GM12878 (cell line): ENCODE results near the gene SULT6B1. TPM values are rescaled to one million over a fixed set of nuclear protein-coding genes. Genes with fewer than 3 reads are reported as not detected.
"Not testable (repeated sequence)": the region's sequence is repeated elsewhere in the genome, so short reads cannot be mapped to it uniquely, and the experiment has no call there.

ENCODE experiments used
- ATAC-seq: fragments of 200-7000 bp; cut with Tn5 transposase; 3 replicates; pipeline ENCODE4 v1.9.1; 2020; ENCODE audit warnings: mild to moderate bottlenecking, moderate library complexity
- BruUV-seq: library from RNA; stranded (reverse); fragments of 400-500 nt; replicated peaks from 2 replicates; lab custom pipeline; 2021; lab: Mats Ljungman, UMichigan
- CTCF ChIA-PET: fragments of 300-600 bp; sonication (Branson Sonifier 250); formaldehyde crosslinking; extraction: SDS; loops from one replicate; lab custom pipeline; 2021; ENCODE audit warnings: inconsistent platforms; lab: Yijun Ruan, JAX
- POLR2A ChIA-PET: fragments of 350-600 bp; formaldehyde crosslinking; extraction: SDS; loops from one replicate; lab custom pipeline; 2021; ENCODE audit warnings: inconsistent platforms; lab: Charles Lee
- RAD21 ChIA-PET: fragments of 300-600 bp; sonication (Branson Sonifier 250); formaldehyde crosslinking; loops from one replicate; lab custom pipeline; 2023; ENCODE audit warnings: antibody characterized with exemption; ENCODE audit not compliant: unreplicated experiment; lab: Charles Lee
- SMC1A ChIA-PET: fragments of 300-600 bp; sonication (Branson Sonifier 250); formaldehyde crosslinking; loops from one replicate; lab custom pipeline; 2023; ENCODE audit not compliant: unreplicated experiment, uncharacterized antibody; lab: Charles Lee
- DNase-seq: peaks from one replicate; pipeline ENCODE4 v3.0.0-alpha.2; 2011; ENCODE audit warnings: low read depth, low spot score
- FAIRE-seq: peaks from 3 replicates; lab custom pipeline; 2011; peaks lifted over from hg19 to GRCh38; lab: Jason Lieb, UNC
- H2AFZ ChIP-seq: 2 replicates; pipeline ENCODE4 v1.6.0; 2011; ENCODE audit warnings: low read depth, low read length, control low read depth; ENCODE audit not compliant: control insufficient read depth
- H3K27ac ChIP-seq: 2 replicates; pipeline ENCODE4 v1.5.1; 2011; ENCODE audit warnings: control low read depth; ENCODE audit not compliant: control insufficient read depth, insufficient read depth
- H3K27me3 ChIP-seq, 2 experiments: replicated peaks in 1 of 2; 2 replicates each; pipeline versions ENCODE4 v1.6.0 to v1.6.1; 2011; ENCODE audit warnings: low read length in 1 of 2; ENCODE audit not compliant: control insufficient read depth in 2 of 2, insufficient read depth in 2 of 2
- H3K36me3 ChIP-seq, 2 experiments: 2 replicates each; pipeline ENCODE4 v1.5.1; 2011; ENCODE audit warnings: low read length in 1 of 2; ENCODE audit not compliant: control insufficient read depth in 2 of 2, insufficient read depth in 2 of 2
- H3K4me1 ChIP-seq: 2 replicates; pipeline ENCODE4 v1.6.1; 2011; ENCODE audit warnings: mild to moderate bottlenecking, low read length, moderate library complexity, mixed read lengths; ENCODE audit not compliant: control insufficient read depth, insufficient read depth
- H3K4me2 ChIP-seq: 2 replicates; pipeline ENCODE4 v1.6.0; 2011; ENCODE audit warnings: control low read depth; ENCODE audit not compliant: control insufficient read depth, insufficient read depth
- H3K4me3 ChIP-seq: fragments of 200-600 bp; sonication (generic); 2 replicates; pipeline ENCODE4 v1.5.1; 2016
- H3K79me2 ChIP-seq: 2 replicates; pipeline ENCODE4 v1.6.0; 2011; ENCODE audit warnings: low read length; ENCODE audit not compliant: control insufficient read depth, insufficient read depth
- H3K9ac ChIP-seq: 2 replicates; pipeline ENCODE4 v1.8.0; 2011; ENCODE audit warnings: low read length, control low read depth, mixed read lengths; ENCODE audit not compliant: control insufficient read depth, insufficient read depth
- H3K9me3 ChIP-seq: replicated peaks from 3 replicates; pipeline ENCODE4 v1.5.1; 2011; ENCODE audit warnings: mild to moderate bottlenecking, low read length; ENCODE audit not compliant: control insufficient read depth, insufficient read depth
- H4K20me1 ChIP-seq: 2 replicates; pipeline ENCODE4 v1.6.0; 2011; ENCODE audit not compliant: control insufficient read depth, insufficient read depth
- BHLHE40 ChIP-seq, 2 experiments: fragments of 450-650 bp in 1 of 2; IDR thresholded peaks; 2 replicates each; pipeline ENCODE4 v1.6.1; 2011 to 2017; ENCODE audit warnings: low read depth in 2 of 2, borderline replicate concordance in 1 of 2, improper control_type of control experiment in 1 of 2, low read length in 1 of 2, mild to moderate bottlenecking in 1 of 2
- KAT2A ChIP-seq: conservative IDR thresholded peaks from 2 replicates; pipeline ENCODE4 v1.6.1; 2011; ENCODE audit warnings: low read depth, low read length; ENCODE audit not compliant: control insufficient read depth
- MXI1 ChIP-seq: fragments of 150-350 bp; IDR thresholded peaks from 2 replicates; pipeline ENCODE4 v1.6.1; 2011; ENCODE audit warnings: low read depth, mild to moderate bottlenecking, inconsistent platforms, low read length, improper control_type of control experiment
- NFYA ChIP-seq: IDR thresholded peaks from 2 replicates; pipeline ENCODE4 v1.6.1; 2011; ENCODE audit warnings: low read depth, mild to moderate bottlenecking, low read length, improper control_type of control experiment, borderline replicate concordance
- SMAD5 ChIP-seq: IDR thresholded peaks from 2 replicates; pipeline ENCODE4 v1.6.1; 2016; ENCODE audit warnings: antibody characterized with exemption, low read depth
- TCF12 ChIP-seq: IDR thresholded peaks from 2 replicates; pipeline ENCODE4 v1.6.1; 2011; ENCODE audit warnings: low read depth, mild to moderate bottlenecking, low read length
- ZNF592 ChIP-seq: fragments of 450-650 bp; IDR thresholded peaks from 2 replicates; pipeline ENCODE4 v1.6.1; 2017; ENCODE audit warnings: mild to moderate bottlenecking, moderate library complexity
- ZNF687 ChIP-seq: fragments of 450-650 bp; IDR thresholded peaks from 2 replicates; pipeline ENCODE4 v1.6.1; 2017; ENCODE audit warnings: mild to moderate bottlenecking, moderate library complexity
- WGBS: methylation state at CpG from one replicate; pipeline ENCODE4 v1.1.6; 2016; ENCODE audit warnings: low lambda C conversion rate; ENCODE audit not compliant: insufficient replicate concordance, insufficient coverage; ENCODE audit errors: missing lambda C conversion rate; 5-methylcytosine and 5-hydroxymethylcytosine counted together
- in situ Hi-C: fragments of 300-500 bp; cut with MboI; formaldehyde crosslinking; loops from 9 replicates; pipeline ENCODE4 v1.14.3; 2018; ENCODE audit warnings: mixed read lengths
- intact Hi-C: fragments of 100-400 bp; cut with micrococcal nuclease; formaldehyde crosslinking; loops from one replicate; pipeline ENCODE4 v1.14.2; 2022; ENCODE audit not compliant: unreplicated experiment
- polyA plus RNA-seq, 11 experiments: library from polyadenylated mRNA; depleted of rRNA in 4 of 11; unstranded in 6 of 11; stranded (reverse) in 5 of 11; fragments of >200 nt; fragmentation: Nextera tagmentation in 4 of 11; fragmentation: Illumina TruSeq in 1 of 11; extraction: Ambion mirVana in 4 of 11; extraction: Trizol in 1 of 11; gene quantifications; 1 replicate in 1 of 11; 2 replicates in 10 of 11; pipeline versions ENCODE4 v1.2.1 to v1.2.3, GENCODE V29; 2011 to 2016; ENCODE audit warnings: inconsistent platforms in 2 of 11, missing spikeins in 2 of 11, low read depth in 1 of 11
- total RNA-seq, 4 experiments: library from RNA; depleted of rRNA in 3 of 4; stranded (reverse); fragments of >200 nt in 3 of 4; fragmentation: Illumina TruSeq in 1 of 4; extraction: Trizol in 1 of 4; gene quantifications; 2 replicates each; pipeline versions ENCODE4 v1.2.1 to v1.2.3, GENCODE V29; 2013 to 2021

SULT6B1 gene
- total and polyA plus RNA-seq, 10 of the 15 experiments (the other 5 are each of a cell fraction or from before 2014, with no cell fraction given): not detected

- DNase-seq, CTCF ChIA-PET, H2AFZ ChIP-seq, H3K9me3 ChIP-seq, H3K4me2 ChIP-seq, intact Hi-C loops, RAD21 ChIA-PET, POLR2A ChIA-PET, H3K4me1 ChIP-seq, H3K27ac ChIP-seq, BruUV-seq, H3K27me3 ChIP-seq, FAIRE-seq, in situ Hi-C loops, H4K20me1 ChIP-seq, H3K9ac ChIP-seq, SMC1A ChIA-PET: not testable (repeated sequence)
- peak; percentile 17; the same call in 1 of the 2 replicates for TF ChIP-seq ZNF687
- Histone ChIP-seq H3K36me3 (peaks cover 4 to 16% of the 10 kb centered on the region in 2 experiments; a peak in 3 of 4 replicates), H3K4me3 (peak overlapping the region; percentile 53; the same call in 1 of the 2 replicates), H3K79me2 (peaks cover 46% of the 10 kb centered on the region)
- ATAC-seq: peak; percentile 17; the same call in 2 of the 3 replicates
- no CpG with 5 or more reads among the region's 2 CpGs for WGBS
These were observed 36.7 kb upstream of the SULT6B1 start for GRCh38 chr2:37225129-37225528.

- no TSS peak for BruUV-seq
- intact Hi-C loops: no loop called here
- Histone ChIP-seq H3K27ac (no peak overlapping the region), H2AFZ (no peak overlapping the region), H3K9me3 (no peaks in the 10 kb centered on the region), H3K4me2 (no peak overlapping the region), H3K4me1 (no peaks in the 10 kb centered on the region; the same call in 1 of the 2 replicates), H4K20me1 (no peaks in the 10 kb centered on the region), H3K36me3 (peaks cover 7 to 18% of the 10 kb centered on the region in 2 experiments; a peak in 3 of 4 replicates), H3K4me3 (no peak overlapping the region), H3K9ac (no peak overlapping the region), H3K79me2 (peaks cover 35% of the 10 kb centered on the region), H3K27me3 (no peaks in the 10 kb centered on the region)
- RAD21 ChIA-PET: no interaction called here
- ATAC-seq: peak; percentile 67
- DNase-seq: no peak
- in situ Hi-C loops: no loop called here
- SMC1A ChIA-PET: interaction anchor here (1.1 to 1.3 kb wide), 3 partner anchors 23 to 67 kb away, joined by 3 to 5 read pairs (median 4); partner anchors contain the start of gene EIF2AK2
- 96% methylated on average over 1 of the region's 1 CpG for WGBS
- no peak for FAIRE-seq
- POLR2A ChIA-PET: interaction anchor here (1.1 kb wide), 1 partner anchor 10 kb away, joined by 3 read pairs; no protein-coding TSS in a partner anchor
- CTCF ChIA-PET: interaction anchor here (0.9 to 2.0 kb wide), 2 partner anchors 12 to 55 kb away, joined by 4 to 7 read pairs; no protein-coding TSS in a partner anchor
- peak; percentile 77; the same call in 1 of the 2 replicates for TF ChIP-seq MXI1
- no peak for TF ChIP-seq BHLHE40 (IDR thresholded peaks at IDR 0.05; ENCODE audit: borderline replicate concordance in 1 of 2, low read depth in 2 of 2, low read length in 1 of 2)
- TF ChIP-seq NFYA: no peak
- TF ChIP-seq KAT2A: no peak
- TF ChIP-seq TCF12: no peak
- no peak for TF ChIP-seq SMAD5
- TF ChIP-seq ZNF592: no peak
These were observed 35.6 kb upstream of the SULT6B1 start for GRCh38 chr2:37224063-37224462.
